Karpas-422 (cell line): ENCODE data around the gene CSRNP3. TPM values are rescaled to one million over a fixed set of nuclear protein-coding genes. Genes with fewer than 3 reads are reported as not detected.

Source experiments
- DNase-seq: peaks from one replicate; pipeline ENCODE4 v3.0.0-alpha.2; 2015
- H2AFZ ChIP-seq: fragments of 200-600 bp; sonication (generic); 2 replicates; pipeline ENCODE4 v1.6.1; 2014; ENCODE audit warnings: antibody characterized with exemption, low read length, mixed read lengths
- H3K27ac ChIP-seq: fragments of 200-600 bp; sonication (generic); 2 replicates; pipeline ENCODE4 v1.5.1; 2014; ENCODE audit warnings: mild to moderate bottlenecking, low read length, moderate library complexity
- H3K27me3 ChIP-seq: fragments of 200-600 bp; sonication (generic); 2 replicates; pipeline ENCODE4 v1.6.1; 2014; ENCODE audit warnings: low read length, mixed read lengths
- H3K36me3 ChIP-seq: fragments of 200-600 bp; sonication (generic); 2 replicates; pipeline ENCODE4 v1.6.1; 2014; ENCODE audit warnings: low read length, mixed read lengths; ENCODE audit not compliant: insufficient read depth
- H3K4me1 ChIP-seq: fragments of 200-600 bp; sonication (generic); 2 replicates; pipeline ENCODE4 v1.6.1; 2014; ENCODE audit warnings: mild to moderate bottlenecking, low read length, mixed read lengths
- H3K4me2 ChIP-seq: fragments of 200-600 bp; sonication (generic); 2 replicates; pipeline ENCODE4 v1.6.1; 2014; ENCODE audit warnings: low read length, low read depth, mild to moderate bottlenecking; ENCODE audit not compliant: poor library complexity, severe bottlenecking
- H3K4me3 ChIP-seq: fragments of 200-600 bp; sonication (generic); 2 replicates; pipeline ENCODE4 v1.5.1; 2014; ENCODE audit warnings: mild to moderate bottlenecking, antibody characterized with exemption, low read length, mixed read lengths
- H3K79me2 ChIP-seq: fragments of 200-600 bp; sonication (generic); 2 replicates; pipeline ENCODE4 v1.6.1; 2014; ENCODE audit warnings: mild to moderate bottlenecking, low read length, mixed read lengths
- H3K9ac ChIP-seq: fragments of 200-600 bp; sonication (generic); 2 replicates; pipeline ENCODE4 v1.6.0; 2014; ENCODE audit warnings: low read length
- H3K9me2 ChIP-seq: fragments of 200-600 bp; sonication (generic), shearing (Covaris generic); replicated peaks from 2 replicates; pipeline ENCODE4 v1.6.0; 2014; ENCODE audit warnings: mild to moderate bottlenecking, low read length, moderate library complexity; ENCODE audit not compliant: insufficient read depth
- H3K9me3 ChIP-seq: fragments of 300-700, 200-600 bp; sonication (generic); 2 replicates; pipeline ENCODE4 v1.6.1; 2014; ENCODE audit warnings: low read length, mixed read lengths
- H4K20me1 ChIP-seq: fragments of 200-600 bp; sonication (generic); 2 replicates; pipeline ENCODE4 v1.6.1; 2014; ENCODE audit warnings: mild to moderate bottlenecking, antibody characterized with exemption, low read length, low read depth; ENCODE audit not compliant: insufficient read depth
- total RNA-seq: library from RNA; depleted of rRNA; stranded (reverse); fragments of >200 nt; shearing (Covaris generic); gene quantifications from 2 replicates; pipeline ENCODE4 v1.2.3, GENCODE V29; 2014; ENCODE audit warnings: low replicate concordance

CSRNP3 gene
- total RNA-seq, 1 experiment from 2014 or later = 16.8 TPM

DNA sequence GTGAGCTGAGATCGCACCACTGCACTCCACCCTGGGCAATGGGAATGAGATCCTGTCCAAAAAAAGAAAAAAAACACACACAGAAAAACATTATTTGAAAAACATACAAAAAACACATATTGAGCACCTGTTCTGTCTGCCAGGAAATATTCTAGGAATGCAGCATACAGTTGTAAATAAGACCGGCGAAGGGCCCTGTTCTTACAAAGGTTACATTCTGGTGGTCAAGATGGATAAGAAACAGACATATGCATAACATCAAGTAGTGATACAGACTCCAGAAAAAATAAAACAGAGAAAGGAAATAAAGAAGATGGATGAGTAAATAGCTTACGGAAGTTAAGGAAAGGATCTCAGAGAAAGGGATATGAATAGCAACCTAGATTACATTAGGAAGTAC lies 164.8 kb downstream of the CSRNP3 start:
- H3K4me2 ChIP-seq = no peak overlapping the region
- peaks cover 12% of the 10 kb centered on the region for H3K79me2 ChIP-seq
- no peak overlapping the region for H3K27ac ChIP-seq

GRCh38 chr2:165634855-165635254 lies 165.4 kb downstream of the CSRNP3 start:
- Histone ChIP-seq H3K9me3 (no peaks in the 10 kb centered on the region), H2AFZ (no peak overlapping the region), H3K4me3 (no peak overlapping the region), H3K79me2 (peaks cover 12% of the 10 kb centered on the region), H3K9ac (no peak overlapping the region), H3K9me2 (no peaks in the 10 kb centered on the region), H3K27ac (no peak overlapping the region), H4K20me1 (no peaks in the 10 kb centered on the region), H3K27me3 (no peaks in the 10 kb centered on the region), H3K4me1 (peaks cover 4% of the 10 kb centered on the region; the same call in 1 of the 2 replicates), H3K4me2 (no peak overlapping the region), H3K36me3 (no peaks in the 10 kb centered on the region)
- no peak for DNase-seq

More for the DNA sequence above, 164.8 kb downstream of the CSRNP3 start:
- Histone ChIP-seq H4K20me1 (no peaks in the 10 kb centered on the region), H3K4me1 (peaks cover 4% of the 10 kb centered on the region; the same call in 1 of the 2 replicates), H3K36me3 (no peaks in the 10 kb centered on the region), H3K9ac (no peak overlapping the region), H3K4me3 (no peak overlapping the region), H3K9me3 (no peaks in the 10 kb centered on the region), H2AFZ (no peak overlapping the region), H3K27me3 (no peaks in the 10 kb centered on the region), H3K9me2 (no peaks in the 10 kb centered on the region)
- DNase-seq = no peak

- H3K27ac ChIP-seq = no peak overlapping the region
- H2AFZ ChIP-seq = no peak overlapping the region
- H4K20me1 ChIP-seq = no peaks in the 10 kb centered on the region
- no peak overlapping the region for H3K4me3 ChIP-seq
- peaks cover 7% of the 10 kb centered on the region; the same call in 1 of the 2 replicates for H3K4me1 ChIP-seq
- H3K27me3 ChIP-seq = no peaks in the 10 kb centered on the region
- H3K9me3 ChIP-seq = no peaks in the 10 kb centered on the region
- DNase-seq = no peak
- H3K79me2 ChIP-seq = peaks cover 14% of the 10 kb centered on the region
- no peaks in the 10 kb centered on the region for H3K9me2 ChIP-seq
- no peak overlapping the region for H3K9ac ChIP-seq
- no peaks in the 10 kb centered on the region for H3K36me3 ChIP-seq
- H3K4me2 ChIP-seq = no peak overlapping the region
These were observed 166.0 kb downstream of the CSRNP3 start for GRCh38 chr2:165635532-165635931.

- Histone ChIP-seq H2AFZ (no peak overlapping the region), H3K9me2 (no peaks in the 10 kb centered on the region), H4K20me1 (no peaks in the 10 kb centered on the region), H3K4me3 (no peak overlapping the region), H3K9me3 (no peaks in the 10 kb centered on the region), H3K79me2 (peaks cover 17% of the 10 kb centered on the region), H3K4me2 (no peak overlapping the region), H3K36me3 (no peaks in the 10 kb centered on the region), H3K27ac (no peak overlapping the region), H3K4me1 (peaks cover 8% of the 10 kb centered on the region; the same call in 1 of the 2 replicates), H3K27me3 (no peaks in the 10 kb centered on the region), H3K9ac (no peak overlapping the region)
- no peak for DNase-seq
These were observed 167.5 kb downstream of the CSRNP3 start for GRCh38 chr2:165636959-165637358.

GRCh38 chr2:165637396-165637795 lies 167.9 kb downstream of the CSRNP3 start:
- peaks cover 8% of the 10 kb centered on the region; the same call in 1 of the 2 replicates for H3K4me1 ChIP-seq
- H3K4me3 ChIP-seq = no peak overlapping the region
- H3K9me2 ChIP-seq = no peaks in the 10 kb centered on the region
- H3K79me2 ChIP-seq = peaks cover 19% of the 10 kb centered on the region
- H4K20me1 ChIP-seq = no peaks in the 10 kb centered on the region
- no peaks in the 10 kb centered on the region for H3K9me3 ChIP-seq
- H2AFZ ChIP-seq = no peak overlapping the region
- H3K27ac ChIP-seq = no peak overlapping the region
- no peak for DNase-seq
- no peak overlapping the region for H3K4me2 ChIP-seq
- no peaks in the 10 kb centered on the region for H3K27me3 ChIP-seq
- H3K9ac ChIP-seq = no peak overlapping the region
- no peaks in the 10 kb centered on the region for H3K36me3 ChIP-seq

GRCh38 chr2:165639504-165639903 lies 170.0 kb downstream of the CSRNP3 start:
- Histone ChIP-seq H3K9me2 (no peaks in the 10 kb centered on the region), H3K27me3 (no peaks in the 10 kb centered on the region), H3K4me3 (no peak overlapping the region), H3K9ac (no peak overlapping the region), H3K27ac (no peak overlapping the region), H3K4me1 (0 out of 2 replicates have a peak, but pooled peaks cover 4% of the 10 kb centered on the region), H4K20me1 (no peaks in the 10 kb centered on the region), H3K9me3 (no peaks in the 10 kb centered on the region), H3K4me2 (no peak overlapping the region), H2AFZ (no peak overlapping the region), H3K36me3 (no peaks in the 10 kb centered on the region), H3K79me2 (peaks cover 25% of the 10 kb centered on the region)
- no peak for DNase-seq

- no peak overlapping the region for H3K9ac ChIP-seq
- no peaks in the 10 kb centered on the region for H3K36me3 ChIP-seq
These were observed 170.9 kb downstream of the CSRNP3 start for GRCh38 chr2:165640247-165640929.

GRCh38 chr2:165645930-165646831 lies 176.7 kb downstream of the CSRNP3 start:
- H4K20me1 ChIP-seq = no peaks in the 10 kb centered on the region
- no peaks in the 10 kb centered on the region for H3K9me2 ChIP-seq
- H3K9ac ChIP-seq = no peak overlapping the region
- no peak overlapping the region for H3K4me3 ChIP-seq
- peaks cover 25% of the 10 kb centered on the region for H3K79me2 ChIP-seq
- no peak overlapping the region for H2AFZ ChIP-seq
- H3K36me3 ChIP-seq = no peaks in the 10 kb centered on the region
- DNase-seq = no peak
- H3K27me3 ChIP-seq = no peaks in the 10 kb centered on the region
- H3K9me3 ChIP-seq = no peaks in the 10 kb centered on the region
- H3K4me1 ChIP-seq = no peaks in the 10 kb centered on the region
- H3K27ac ChIP-seq = no peak overlapping the region
- no peak overlapping the region for H3K4me2 ChIP-seq

More at GRCh38 chr2:165640247-165640929, 170.9 kb downstream of the CSRNP3 start:
- Histone ChIP-seq H3K27me3 (no peaks in the 10 kb centered on the region), H3K9me3 (no peaks in the 10 kb centered on the region), H4K20me1 (no peaks in the 10 kb centered on the region), H3K4me3 (no peak overlapping the region), H3K9me2 (no peaks in the 10 kb centered on the region), H3K27ac (no peak overlapping the region), H2AFZ (no peak overlapping the region), H3K4me1 (0 out of 2 replicates have a peak, but pooled peaks cover 4% of the 10 kb centered on the region), H3K79me2 (peaks cover 25% of the 10 kb centered on the region), H3K4me2 (no peak overlapping the region)
- DNase-seq = no peak
